ENCODE results near the gene SYNGR3. TPM values are rescaled to one million over a fixed set of nuclear protein-coding genes. Genes with fewer than 3 reads are reported as not detected.

SYNGR3 gene
- total RNA-seq, 2 donors from 2014 or later = 4.0 to 16.1 TPM

GRCh38 chr16:1992704-1993317 lies 3.0 kb downstream of the SYNGR3 start:
- no peak overlapping the region for H3K27ac ChIP-seq
- no peaks in the 10 kb centered on the region for H3K9me3 ChIP-seq
- H3K27me3 ChIP-seq (replicated peaks; ENCODE audit: insufficient read depth) = no peaks in the 10 kb centered on the region
- no peak overlapping the region for H3K4me3 ChIP-seq
- peaks cover 0 to 2% of the 10 kb centered on the region in 2 donors for H3K36me3 ChIP-seq
- DNase-seq (ENCODE audit: low spot score) = no peak
- intact Hi-C loops (cut with DNase I) = no loop called here
- 64% methylated on average over 31 of the region's 50 CpGs for WGBS
- H3K4me1 ChIP-seq (replicated peaks) = peaks cover 6% of the 10 kb centered on the region
- no peak for TF ChIP-seq POLR2A (IDR thresholded peaks at IDR 0.05)
- TF ChIP-seq CTCF (IDR thresholded peaks at IDR 0.05) = no peak
- no peak for TF ChIP-seq POLR2AphosphoS5 (IDR thresholded peaks at IDR 0.05)

GRCh38 chr16:1993731-1994131 lies 4.0 kb downstream of the SYNGR3 start:
- intact Hi-C loops (cut with DNase I) = no loop called here
- peaks cover 6% of the 10 kb centered on the region for H3K4me1 ChIP-seq (replicated peaks)
- TF ChIP-seq POLR2A (IDR thresholded peaks at IDR 0.05) = no peak
- H3K4me3 ChIP-seq = no peak overlapping the region
- no peak overlapping the region for H3K27ac ChIP-seq
- DNase-seq (ENCODE audit: low spot score) = no peak
- WGBS = 69% methylated on average over 2 of the region's 2 CpGs
- no peaks in the 10 kb centered on the region for H3K27me3 ChIP-seq (replicated peaks; ENCODE audit: insufficient read depth)
- peaks cover 0 to 10% of the 10 kb centered on the region in 2 donors for H3K36me3 ChIP-seq
- no peaks in the 10 kb centered on the region for H3K9me3 ChIP-seq

- intact Hi-C loops (cut with DNase I) = no loop called here
- Histone ChIP-seq H3K27me3 (replicated peaks; ENCODE audit: insufficient read depth) (no peaks in the 10 kb centered on the region), H3K4me3 (no peak overlapping the region), H3K36me3 (peaks cover 12 to 32% of the 10 kb centered on the region in 2 donors), H3K9me3 (no peaks in the 10 kb centered on the region), H3K4me1 (replicated peaks) (no peaks in the 10 kb centered on the region), H3K27ac (peak overlapping the region in 1 of 2 donors; percentile 14)
- DNase-seq (ENCODE audit: low spot score) = no peak
- 69% methylated on average over 20 of the region's 26 CpGs for whole genome bisulfite sequencing
- TF ChIP-seq POLR2AphosphoS5 (IDR thresholded peaks at IDR 0.05) = no peak
Measured at GRCh38 chr16:1997494-1998359, 8.0 kb downstream of the SYNGR3 start.

GRCh38 chr16:1998360-1998835 lies 8.6 kb downstream of the SYNGR3 start:
- DNase-seq (ENCODE audit: low spot score) = no peak
- H3K36me3 ChIP-seq = peaks cover 12 to 32% of the 10 kb centered on the region in 2 donors
- intact Hi-C loops (cut with DNase I) = no loop called here

GRCh38 chr16:1998852-1999801 lies 9.4 kb downstream of the SYNGR3 start:
- Histone ChIP-seq H3K27ac (no peak overlapping the region), H3K4me1 (replicated peaks) (peaks cover 3% of the 10 kb centered on the region), H3K9me3 (no peaks in the 10 kb centered on the region), H3K36me3 (peaks cover 12 to 32% of the 10 kb centered on the region in 2 donors), H3K4me3 (no peak overlapping the region), H3K27me3 (replicated peaks; ENCODE audit: insufficient read depth) (no peaks in the 10 kb centered on the region)
- WGBS = 91% methylated on average over 32 of the region's 39 CpGs
- TF ChIP-seq CTCF (IDR thresholded peaks at IDR 0.05) (no peak), POLR2A (IDR thresholded peaks at IDR 0.05) (no peak)
- no peak for DNase-seq (ENCODE audit: low spot score)
- intact Hi-C loops (cut with DNase I) = no loop called here

More at GRCh38 chr16:1998360-1998835, 8.6 kb downstream of the SYNGR3 start:
- H3K4me3 ChIP-seq = no peak overlapping the region
- no peaks in the 10 kb centered on the region for H3K4me1 ChIP-seq (replicated peaks)
- H3K27me3 ChIP-seq (replicated peaks; ENCODE audit: insufficient read depth) = no peaks in the 10 kb centered on the region
- no peaks in the 10 kb centered on the region for H3K9me3 ChIP-seq
- no peak for TF ChIP-seq CTCF (IDR thresholded peaks at IDR 0.05)
- TF ChIP-seq POLR2A (IDR thresholded peaks at IDR 0.05) = no peak
- no peak for TF ChIP-seq POLR2AphosphoS5 (IDR thresholded peaks at IDR 0.05)
- peak overlapping the region in 1 of 2 donors; percentile 14 for H3K27ac ChIP-seq
- WGBS = 88% methylated on average over 26 of the region's 27 CpGs

All from prostate gland (tissue), 2 donors.